ENCODE data around the gene FUNDC1.

- TF ChIP-seq EZH2 (IDR thresholded peaks at IDR 0.05) (no peak), POLR2AphosphoS5 (IDR thresholded peaks at IDR 0.05; ENCODE audit: borderline replicate concordance, low read depth, low read length) (no peak)
These were observed 35.4 kb downstream of the FUNDC1 start for GRCh38 chrX:44507292-44507691.

Data from SK-N-MC (cell line).